Measurements from ENCODE around the gene COMT.

The COMT gene

GRCh38 chr22:19976671-19977070 is 35.1 kb downstream of the COMT start:
- no peak for TF ChIP-seq CTCF (conservative IDR thresholded peaks at IDR 0.05; ENCODE audit: control insufficient read depth, insufficient read depth, low read depth, low read length)
- no peak for DNase-seq (ENCODE audit: low read depth)
- H3K4me3 ChIP-seq (ENCODE audit: control insufficient read depth, low read depth, low read length) = no peak overlapping the region

GRCh38 chr22:19977296-19978243 is 36.0 kb downstream of the COMT start:
- no peak for DNase-seq (ENCODE audit: low read depth)
- no peak for TF ChIP-seq CTCF (conservative IDR thresholded peaks at IDR 0.05; ENCODE audit: control insufficient read depth, insufficient read depth, low read depth, low read length)
- H3K4me3 ChIP-seq (ENCODE audit: control insufficient read depth, low read depth, low read length) = no peak overlapping the region

- no peak for TF ChIP-seq CTCF (conservative IDR thresholded peaks at IDR 0.05; ENCODE audit: control insufficient read depth, insufficient read depth, low read depth, low read length)
- no peak overlapping the region for H3K4me3 ChIP-seq (ENCODE audit: control insufficient read depth, low read depth, low read length)
- no peak for DNase-seq (ENCODE audit: low read depth)
Observed at GRCh38 chr22:19978748-19979147, 37.2 kb downstream of the COMT start.

- no peak for TF ChIP-seq CTCF (conservative IDR thresholded peaks at IDR 0.05; ENCODE audit: control insufficient read depth, insufficient read depth, low read depth, low read length)
- H3K4me3 ChIP-seq (ENCODE audit: control insufficient read depth, low read depth, low read length) = no peak overlapping the region
- no peak for DNase-seq (ENCODE audit: low read depth)
Observed at GRCh38 chr22:19979712-19980493, 38.3 kb downstream of the COMT start.

GRCh38 chr22:19980766-19981165 is 39.2 kb downstream of the COMT start:
- no peak for TF ChIP-seq CTCF (conservative IDR thresholded peaks at IDR 0.05; ENCODE audit: control insufficient read depth, insufficient read depth, low read depth, low read length)
- DNase-seq (ENCODE audit: low read depth) = no peak
- no peak overlapping the region for H3K4me3 ChIP-seq (ENCODE audit: control insufficient read depth, low read depth, low read length)

GRCh38 chr22:19981171-19981960 is 39.8 kb downstream of the COMT start:
- DNase-seq (ENCODE audit: low read depth) = no peak
- TF ChIP-seq CTCF (conservative IDR thresholded peaks at IDR 0.05; ENCODE audit: control insufficient read depth, insufficient read depth, low read depth, low read length) = no peak
- no peak overlapping the region for H3K4me3 ChIP-seq (ENCODE audit: control insufficient read depth, low read depth, low read length)

Measured in fibroblast of mammary gland (primary cell).